Measurements from ENCODE around the gene DCHS2.

Gene DCHS2

DNA sequence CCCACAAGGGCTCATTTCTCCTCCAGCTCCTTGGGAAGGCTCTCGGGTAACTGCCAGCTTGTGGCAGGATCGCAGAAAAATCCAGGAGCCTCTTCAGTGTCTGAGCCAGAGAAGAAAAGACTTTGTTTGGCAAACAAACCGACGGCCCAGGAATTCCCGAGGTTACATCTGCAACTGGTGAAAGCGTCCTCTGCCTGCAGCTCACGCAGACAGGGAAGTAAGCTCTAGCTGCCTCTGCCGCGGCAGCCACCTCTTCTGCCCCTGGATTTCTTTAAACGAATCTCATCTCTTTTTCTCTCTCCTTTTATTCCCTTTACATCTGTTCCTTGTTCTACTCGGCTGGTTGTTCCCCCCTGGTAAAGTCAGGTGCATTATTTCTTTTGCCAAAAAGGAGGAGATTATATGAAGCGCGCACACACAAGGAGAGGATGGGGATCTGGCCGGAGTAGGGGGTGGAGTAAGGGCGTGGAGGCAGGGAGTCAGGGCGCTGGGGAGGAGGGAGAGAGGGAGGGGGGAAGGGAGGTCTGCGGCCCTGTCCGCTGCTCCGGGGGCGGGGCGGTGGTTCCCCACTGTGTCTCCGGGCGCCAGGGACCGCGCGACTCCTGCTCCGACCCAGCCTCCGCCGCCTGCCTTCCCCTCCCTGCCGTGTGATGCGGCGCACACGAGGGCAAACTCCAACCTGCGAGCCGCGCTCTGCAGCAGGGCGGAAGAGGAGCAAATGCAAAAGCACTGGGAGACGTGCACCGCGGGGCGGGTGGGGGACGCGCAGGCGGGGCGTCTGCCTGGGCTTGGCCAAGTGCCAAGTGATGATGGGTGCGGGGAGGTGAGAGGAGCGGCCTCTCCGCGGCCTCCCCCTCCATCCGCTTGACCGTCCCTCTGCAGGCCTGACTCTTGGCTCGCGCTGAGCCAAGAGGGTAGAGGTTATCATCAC lies at the start of gene DCHS2:
Gene DCHS2, minus strand, starts transcription at position 459 of the 931 bp plus-strand sequence. Its CDS starts 444 bp downstream, at position 15.
- no peaks in the 10 kb centered on the region for H3K4me1 ChIP-seq (ENCODE audit: insufficient read depth, low read length)
- peak within 1 kb of the TSS; percentile 61 for H3K9ac ChIP-seq (ENCODE audit: low read depth, low read length)
- no peaks in the 10 kb centered on the region for H3K36me3 ChIP-seq (ENCODE audit: insufficient read depth, low read length)

GRCh38 chr4:154534296-154534695 lies 42.7 kb upstream of the DCHS2 start:
- Histone ChIP-seq H3K4me1 (ENCODE audit: insufficient read depth, low read length) (no peaks in the 10 kb centered on the region), H3K9me3 (ENCODE audit: control insufficient read depth, insufficient read depth, low read length) (no peaks in the 10 kb centered on the region), H3K9ac (ENCODE audit: low read depth, low read length) (no peak overlapping the region), H3K36me3 (ENCODE audit: insufficient read depth, low read length) (peaks cover 12% of the 10 kb centered on the region)

More for the DNA sequence above, at the start of gene DCHS2:
- no peaks in the 10 kb centered on the region for H3K9me3 ChIP-seq (ENCODE audit: control insufficient read depth, insufficient read depth, low read length)

- H3K9me3 ChIP-seq (ENCODE audit: control insufficient read depth, insufficient read depth, low read length): no peaks in the 10 kb centered on the region
- no peak overlapping the region for H3K9ac ChIP-seq (ENCODE audit: low read depth, low read length)
- no peaks in the 10 kb centered on the region for H3K36me3 ChIP-seq (ENCODE audit: insufficient read depth, low read length)
- no peaks in the 10 kb centered on the region for H3K4me1 ChIP-seq (ENCODE audit: insufficient read depth, low read length)
Measured at GRCh38 chr4:154529728-154530519, 38.3 kb upstream of the DCHS2 start.

- H3K9me3 ChIP-seq (ENCODE audit: control insufficient read depth, insufficient read depth, low read length): no peaks in the 10 kb centered on the region
- no peaks in the 10 kb centered on the region for H3K4me1 ChIP-seq (ENCODE audit: insufficient read depth, low read length)
- H3K36me3 ChIP-seq (ENCODE audit: insufficient read depth, low read length): no peaks in the 10 kb centered on the region
- no peak overlapping the region for H3K9ac ChIP-seq (ENCODE audit: low read depth, low read length)
Measured at GRCh38 chr4:154528869-154529268, 37.3 kb upstream of the DCHS2 start.

GRCh38 chr4:154527308-154527707 lies 35.7 kb upstream of the DCHS2 start:
- Histone ChIP-seq H3K9me3 (ENCODE audit: control insufficient read depth, insufficient read depth, low read length) (no peaks in the 10 kb centered on the region), H3K4me1 (ENCODE audit: insufficient read depth, low read length) (no peaks in the 10 kb centered on the region), H3K36me3 (ENCODE audit: insufficient read depth, low read length) (no peaks in the 10 kb centered on the region), H3K9ac (ENCODE audit: low read depth, low read length) (no peak overlapping the region)

- no peaks in the 10 kb centered on the region for H3K36me3 ChIP-seq (ENCODE audit: insufficient read depth, low read length)
Measured at GRCh38 chr4:154526151-154526550, 34.6 kb upstream of the DCHS2 start.

GRCh38 chr4:154521607-154522006 lies 30.0 kb upstream of the DCHS2 start:
- H3K9me3 ChIP-seq (ENCODE audit: control insufficient read depth, insufficient read depth, low read length): no peaks in the 10 kb centered on the region
- H3K36me3 ChIP-seq (ENCODE audit: insufficient read depth, low read length): no peaks in the 10 kb centered on the region
- no peak overlapping the region for H3K9ac ChIP-seq (ENCODE audit: low read depth, low read length)
- H3K4me1 ChIP-seq (ENCODE audit: insufficient read depth, low read length): no peaks in the 10 kb centered on the region

More at GRCh38 chr4:154526151-154526550, 34.6 kb upstream of the DCHS2 start:
- Histone ChIP-seq H3K4me1 (ENCODE audit: insufficient read depth, low read length) (no peaks in the 10 kb centered on the region), H3K9ac (ENCODE audit: low read depth, low read length) (no peak overlapping the region), H3K9me3 (ENCODE audit: control insufficient read depth, insufficient read depth, low read length) (no peaks in the 10 kb centered on the region)

- Histone ChIP-seq H3K9ac (ENCODE audit: low read depth, low read length) (no peak overlapping the region), H3K4me1 (ENCODE audit: insufficient read depth, low read length) (no peaks in the 10 kb centered on the region), H3K9me3 (ENCODE audit: control insufficient read depth, insufficient read depth, low read length) (no peaks in the 10 kb centered on the region), H3K36me3 (ENCODE audit: insufficient read depth, low read length) (no peaks in the 10 kb centered on the region)
Measured at GRCh38 chr4:154519214-154519613, 27.6 kb upstream of the DCHS2 start.

GRCh38 chr4:154517591-154517990 lies 26.0 kb upstream of the DCHS2 start:
- Histone ChIP-seq H3K9me3 (ENCODE audit: control insufficient read depth, insufficient read depth, low read length) (no peaks in the 10 kb centered on the region), H3K9ac (ENCODE audit: low read depth, low read length) (no peak overlapping the region), H3K4me1 (ENCODE audit: insufficient read depth, low read length) (no peaks in the 10 kb centered on the region), H3K36me3 (ENCODE audit: insufficient read depth, low read length) (no peaks in the 10 kb centered on the region)

DNA sequence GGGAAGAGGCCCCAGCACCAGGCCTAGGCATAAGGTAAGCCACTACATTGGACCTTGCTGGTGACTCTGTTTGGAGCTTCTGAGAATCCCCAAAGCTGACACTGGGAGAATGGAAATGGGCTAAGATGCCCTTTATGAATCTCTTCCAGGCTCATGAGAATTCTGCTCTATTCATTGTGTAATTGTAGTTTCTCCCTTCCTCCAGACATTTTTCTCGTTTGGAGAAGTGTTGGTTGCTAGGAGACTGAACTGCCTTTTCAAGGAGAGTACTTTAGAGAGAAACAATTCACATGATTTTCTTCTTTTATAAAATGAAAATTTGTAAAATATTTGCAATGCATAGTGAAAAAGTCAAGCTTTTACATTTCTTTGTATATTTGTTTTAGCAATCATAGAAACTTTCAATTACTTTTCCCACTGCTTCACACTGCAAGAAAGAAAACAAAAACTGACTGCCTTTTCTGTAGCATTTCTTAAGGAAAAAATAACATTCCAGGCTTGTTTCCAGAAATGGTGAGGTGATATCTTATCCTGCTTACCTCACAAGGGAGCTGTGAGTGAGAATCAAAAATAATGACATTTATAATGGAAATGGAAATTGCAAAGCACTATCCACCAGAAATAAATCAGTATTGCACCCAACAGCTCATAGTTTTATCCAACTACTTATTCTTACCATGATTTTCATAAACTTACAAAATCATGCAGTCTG lies 24.9 kb upstream of the DCHS2 start:
- Histone ChIP-seq H3K9ac (ENCODE audit: low read depth, low read length) (no peak overlapping the region), H3K9me3 (ENCODE audit: control insufficient read depth, insufficient read depth, low read length) (no peaks in the 10 kb centered on the region), H3K36me3 (ENCODE audit: insufficient read depth, low read length) (no peaks in the 10 kb centered on the region), H3K4me1 (ENCODE audit: insufficient read depth, low read length) (no peaks in the 10 kb centered on the region)

- H3K36me3 ChIP-seq (ENCODE audit: insufficient read depth, low read length): no peaks in the 10 kb centered on the region
- no peaks in the 10 kb centered on the region for H3K4me1 ChIP-seq (ENCODE audit: insufficient read depth, low read length)
- no peaks in the 10 kb centered on the region for H3K9me3 ChIP-seq (ENCODE audit: control insufficient read depth, insufficient read depth, low read length)
- H3K9ac ChIP-seq (ENCODE audit: low read depth, low read length): no peak overlapping the region
Measured at GRCh38 chr4:154511981-154512380, 20.4 kb upstream of the DCHS2 start.

- H3K9ac ChIP-seq (ENCODE audit: low read depth, low read length): no peak overlapping the region
- H3K36me3 ChIP-seq (ENCODE audit: insufficient read depth, low read length): no peaks in the 10 kb centered on the region
- no peaks in the 10 kb centered on the region for H3K4me1 ChIP-seq (ENCODE audit: insufficient read depth, low read length)
- no peaks in the 10 kb centered on the region for H3K9me3 ChIP-seq (ENCODE audit: control insufficient read depth, insufficient read depth, low read length)
Measured at GRCh38 chr4:154511548-154511947, 19.9 kb upstream of the DCHS2 start.

DNA sequence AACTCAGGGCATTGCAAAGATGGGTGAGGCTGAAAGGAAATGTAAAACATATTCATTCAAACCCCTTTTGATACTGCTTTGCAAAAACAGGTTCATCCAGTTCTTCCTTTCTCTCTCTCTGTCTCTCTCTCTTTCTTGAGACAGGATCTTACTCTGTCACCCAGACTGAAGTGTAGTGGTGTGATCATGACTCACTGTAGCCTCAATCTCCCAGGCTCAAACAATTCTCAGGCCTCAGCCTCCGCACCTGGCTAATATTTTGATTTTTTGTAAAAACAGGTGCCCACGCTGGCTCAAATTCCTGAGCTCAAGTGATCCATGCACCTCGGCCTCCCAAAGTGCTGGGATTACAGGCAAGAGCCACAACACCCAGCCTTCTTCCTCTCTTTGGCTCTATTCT lies 15.6 kb upstream of the DCHS2 start:
- H3K9ac ChIP-seq (ENCODE audit: low read depth, low read length): no peak overlapping the region

GRCh38 chr4:154506253-154506652 lies 14.7 kb upstream of the DCHS2 start:
- H3K9ac ChIP-seq (ENCODE audit: low read depth, low read length): no peak overlapping the region
- no peaks in the 10 kb centered on the region for H3K4me1 ChIP-seq (ENCODE audit: insufficient read depth, low read length)
- H3K9me3 ChIP-seq (ENCODE audit: control insufficient read depth, insufficient read depth, low read length): no peaks in the 10 kb centered on the region
- no peaks in the 10 kb centered on the region for H3K36me3 ChIP-seq (ENCODE audit: insufficient read depth, low read length)

More for the DNA sequence above, 15.6 kb upstream of the DCHS2 start:
- Histone ChIP-seq H3K9me3 (ENCODE audit: control insufficient read depth, insufficient read depth, low read length) (no peaks in the 10 kb centered on the region), H3K36me3 (ENCODE audit: insufficient read depth, low read length) (no peaks in the 10 kb centered on the region), H3K4me1 (ENCODE audit: insufficient read depth, low read length) (no peaks in the 10 kb centered on the region)
